Neutrophil (primary cell): Measurements from ENCODE around the gene PTGIS.

ENCODE experiments used
- H3K27ac ChIP-seq: fragments of 200-600 bp; sonication (generic); 2 replicates; pipeline ENCODE4 v1.5.1; 2016; ENCODE audit warnings: mild to moderate bottlenecking, moderate library complexity
- H3K27me3 ChIP-seq: fragments of 200-600 bp; sonication (generic); 2 replicates; pipeline ENCODE4 v1.6.0; 2016; ENCODE audit warnings: mild to moderate bottlenecking
- H3K36me3 ChIP-seq: fragments of 200-600 bp; sonication (generic); 2 replicates; pipeline ENCODE4 v1.5.1; 2017
- H3K4me1 ChIP-seq, 2 experiments: fragments of 200-600 bp in 1 of 2; sonication (generic) in 1 of 2; 1 replicate in 1 of 2; 2 replicates in 1 of 2; pipeline versions ENCODE4 v1.5.1 to v1.6.1; 2013 to 2016; ENCODE audit warnings: low read depth in 1 of 2, low read length in 1 of 2, mild to moderate bottlenecking in 1 of 2, moderate library complexity in 1 of 2; ENCODE audit not compliant: control insufficient read depth in 1 of 2, insufficient read depth in 1 of 2
- H3K4me3 ChIP-seq, 2 experiments: fragments of 200-600 bp in 1 of 2; sonication (generic) in 1 of 2; 1 replicate in 1 of 2; 2 replicates in 1 of 2; pipeline ENCODE4 v1.5.1; 2013 to 2016; ENCODE audit warnings: low read depth in 1 of 2, low read length in 1 of 2, mild to moderate bottlenecking in 1 of 2, moderate library complexity in 1 of 2
- H3K9me3 ChIP-seq: fragments of 200-600 bp; sonication (generic); 2 replicates; pipeline ENCODE4 v1.5.1; 2016
- TF ChIP-seq, protein P1 (sequence below): fragments of 200-600 bp; sonication (generic); IDR thresholded peaks from 2 replicates; pipeline ENCODE4 v1.5.1; 2016; ENCODE audit warnings: antibody characterized with exemption

Gene PTGIS

DNA sequence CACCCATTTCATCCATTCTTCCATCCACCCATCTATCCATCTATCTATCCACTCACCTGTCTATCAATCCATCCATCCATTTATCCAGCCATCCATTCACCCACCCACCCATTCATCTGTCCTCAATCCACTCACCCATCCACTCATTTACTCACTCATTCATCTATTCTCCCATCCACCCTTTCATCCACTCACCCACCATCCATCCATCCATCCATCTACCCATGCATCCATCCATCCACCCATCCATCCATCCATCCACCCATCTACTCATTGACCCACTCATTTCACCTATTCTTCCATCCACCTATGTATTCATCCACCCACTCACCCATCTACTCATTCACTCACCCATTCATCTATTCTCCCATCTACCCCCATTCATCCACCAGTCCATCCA, 24.2 kb upstream of the PTGIS start:
- Histone ChIP-seq H3K4me1 (no peaks in the 10 kb centered on the region), H3K36me3 (no peaks in the 10 kb centered on the region), H3K27ac (no peak overlapping the region), H3K27me3 (peaks cover 36% of the 10 kb centered on the region), H3K4me3 (no peak overlapping the region), H3K9me3 (no peaks in the 10 kb centered on the region)
- TF ChIP-seq, protein P1, sequence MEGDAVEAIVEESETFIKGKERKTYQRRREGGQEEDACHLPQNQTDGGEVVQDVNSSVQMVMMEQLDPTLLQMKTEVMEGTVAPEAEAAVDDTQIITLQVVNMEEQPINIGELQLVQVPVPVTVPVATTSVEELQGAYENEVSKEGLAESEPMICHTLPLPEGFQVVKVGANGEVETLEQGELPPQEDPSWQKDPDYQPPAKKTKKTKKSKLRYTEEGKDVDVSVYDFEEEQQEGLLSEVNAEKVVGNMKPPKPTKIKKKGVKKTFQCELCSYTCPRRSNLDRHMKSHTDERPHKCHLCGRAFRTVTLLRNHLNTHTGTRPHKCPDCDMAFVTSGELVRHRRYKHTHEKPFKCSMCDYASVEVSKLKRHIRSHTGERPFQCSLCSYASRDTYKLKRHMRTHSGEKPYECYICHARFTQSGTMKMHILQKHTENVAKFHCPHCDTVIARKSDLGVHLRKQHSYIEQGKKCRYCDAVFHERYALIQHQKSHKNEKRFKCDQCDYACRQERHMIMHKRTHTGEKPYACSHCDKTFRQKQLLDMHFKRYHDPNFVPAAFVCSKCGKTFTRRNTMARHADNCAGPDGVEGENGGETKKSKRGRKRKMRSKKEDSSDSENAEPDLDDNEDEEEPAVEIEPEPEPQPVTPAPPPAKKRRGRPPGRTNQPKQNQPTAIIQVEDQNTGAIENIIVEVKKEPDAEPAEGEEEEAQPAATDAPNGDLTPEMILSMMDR = no peak

DNA sequence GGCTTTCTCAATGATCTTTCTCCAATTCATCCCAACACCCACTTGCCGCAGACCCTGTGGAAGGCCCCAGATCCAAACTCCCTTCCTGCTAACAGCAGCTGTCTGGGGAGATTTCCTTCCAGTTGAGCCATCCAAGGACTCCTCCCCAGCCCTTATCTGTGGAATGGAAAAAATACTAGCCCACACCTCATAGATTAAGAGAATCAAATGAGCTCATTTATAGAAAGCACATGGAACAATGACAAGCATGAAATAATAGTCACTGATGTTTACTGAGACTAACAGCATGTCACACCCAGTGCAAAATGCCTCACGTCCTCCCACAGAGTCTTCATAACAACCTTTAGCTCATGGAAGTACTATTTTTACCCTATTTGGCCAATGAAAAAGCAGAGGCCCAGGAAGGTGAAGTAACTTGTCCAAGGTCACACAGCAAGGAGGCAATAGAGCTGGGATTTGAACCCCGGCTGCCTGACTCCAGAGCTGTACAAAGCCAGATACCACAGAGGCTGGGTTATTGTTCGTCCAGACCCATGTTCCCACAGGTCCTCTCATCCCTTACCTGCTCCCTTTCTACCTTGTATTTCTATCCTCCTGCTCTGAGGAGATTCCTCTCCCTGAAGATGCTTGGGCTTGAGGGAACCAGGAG, 23.4 kb upstream of the PTGIS start:
- TF ChIP-seq, protein P1 = no peak
- no peaks in the 10 kb centered on the region for H3K9me3 ChIP-seq

DNA sequence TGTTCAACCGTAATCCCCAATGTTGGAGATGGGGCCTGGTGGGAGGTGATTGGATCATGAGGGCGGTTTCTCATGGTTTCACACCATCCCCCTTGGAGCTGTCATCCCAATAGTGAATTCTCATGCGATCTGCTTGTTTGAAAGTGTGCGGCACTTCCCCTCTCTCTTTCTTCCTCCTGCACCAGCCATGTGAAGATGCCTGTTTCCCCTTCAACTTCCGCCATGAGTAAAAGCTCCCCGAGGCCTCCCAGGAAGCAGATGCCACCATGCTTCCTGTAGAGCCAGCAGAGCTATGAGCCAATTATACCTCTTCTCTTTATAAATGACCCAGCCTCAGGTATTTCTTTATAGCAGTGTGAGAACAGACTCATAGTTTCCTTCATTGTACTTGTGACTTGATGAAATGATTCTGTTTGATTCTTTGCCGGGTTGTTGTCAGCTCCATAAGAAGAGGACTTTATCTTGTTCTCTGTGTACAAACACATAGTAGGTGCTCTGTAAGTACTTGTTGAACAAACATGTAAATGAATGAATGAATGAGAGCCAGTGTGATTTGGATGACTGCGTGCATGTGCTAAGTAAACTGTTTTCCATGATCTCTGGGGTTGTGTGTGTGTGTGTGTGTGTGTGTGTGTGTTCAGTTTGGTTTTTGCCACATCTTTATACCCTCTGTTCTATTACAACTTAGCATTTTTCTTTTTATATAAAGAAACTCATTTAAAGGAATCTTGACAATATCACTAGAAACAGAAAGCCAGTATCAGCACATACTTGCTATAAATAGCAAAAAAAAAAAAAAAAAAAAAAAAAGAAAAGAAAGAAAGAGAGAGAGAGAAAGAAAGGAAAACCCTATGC, 22.5 kb upstream of the PTGIS start:
- Histone ChIP-seq H3K4me3 (no peak overlapping the region), H3K9me3 (no peaks in the 10 kb centered on the region), H3K4me1 (no peaks in the 10 kb centered on the region), H3K27ac (no peak overlapping the region), H3K36me3 (no peaks in the 10 kb centered on the region), H3K27me3 (peaks cover 37% of the 10 kb centered on the region)
- TF ChIP-seq, protein P1 = no peak

More for the DNA sequence above, 23.4 kb upstream of the PTGIS start:
- H3K27ac ChIP-seq = no peak overlapping the region
- no peaks in the 10 kb centered on the region for H3K36me3 ChIP-seq
- H3K4me1 ChIP-seq = no peaks in the 10 kb centered on the region
- H3K4me3 ChIP-seq = no peak overlapping the region
- peaks cover 37% of the 10 kb centered on the region for H3K27me3 ChIP-seq

DNA sequence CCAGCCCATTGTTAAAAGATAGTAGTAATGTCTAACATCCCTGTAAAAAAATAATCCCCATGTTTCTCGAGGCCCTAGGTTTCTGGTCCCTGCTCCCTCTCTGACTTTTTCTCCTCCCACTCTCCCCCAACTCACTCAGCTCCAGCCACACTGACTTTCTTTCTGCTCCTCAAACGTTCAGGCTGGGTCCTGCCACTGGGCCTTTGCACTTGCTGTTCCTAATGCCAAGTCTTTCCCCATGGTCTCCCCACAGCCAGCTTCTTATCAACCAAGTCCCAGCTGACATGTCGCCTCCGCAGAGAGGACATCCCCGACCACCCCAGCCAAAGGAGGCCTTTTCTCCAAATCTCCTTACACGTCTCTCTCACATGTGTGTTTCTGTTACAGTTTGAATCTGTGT, 21.8 kb upstream of the PTGIS start:
- Histone ChIP-seq H3K27me3 (peaks cover 43% of the 10 kb centered on the region), H3K4me3 (no peak overlapping the region), H3K9me3 (no peaks in the 10 kb centered on the region), H3K27ac (no peak overlapping the region), H3K36me3 (no peaks in the 10 kb centered on the region), H3K4me1 (no peaks in the 10 kb centered on the region)
- TF ChIP-seq, protein P1 = no peak

DNA sequence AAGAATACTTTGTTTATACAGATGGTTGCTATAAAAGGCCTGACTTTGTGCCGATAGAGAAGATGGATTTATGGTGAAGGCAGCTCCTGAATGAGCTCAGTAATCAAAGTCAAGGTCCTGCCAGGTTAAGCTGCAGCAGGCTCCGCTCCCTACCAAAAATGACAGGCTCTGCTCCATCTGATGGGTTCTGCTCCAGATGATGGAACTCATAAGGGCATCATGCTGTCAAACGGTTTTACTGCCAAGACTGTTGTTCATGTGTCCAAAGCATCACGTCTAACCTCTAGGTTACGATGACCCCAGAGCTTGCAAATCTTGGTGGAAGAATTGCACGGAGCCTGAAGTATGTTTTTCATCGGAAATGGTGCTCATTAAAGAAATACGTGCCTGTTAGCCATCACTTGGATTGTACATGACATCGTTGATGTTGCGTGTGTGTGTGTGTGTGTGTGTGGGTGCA, 19.2 kb upstream of the PTGIS start:
- Histone ChIP-seq H3K27me3 (peaks cover 47% of the 10 kb centered on the region), H3K4me1 (no peaks in the 10 kb centered on the region), H3K9me3 (no peaks in the 10 kb centered on the region), H3K4me3 (no peak overlapping the region), H3K27ac (no peak overlapping the region), H3K36me3 (no peaks in the 10 kb centered on the region)
- TF ChIP-seq, protein P1 = no peak
